Transverse colon (tissue), 4 donors: ENCODE data around the gene DNAJB11. TPM values are rescaled to one million over a fixed set of nuclear protein-coding genes. Genes with fewer than 3 reads are reported as not detected.

Source experiments
- DNase-seq: peaks from one replicate; pipeline ENCODE4 v3.0.0-alpha.2; 2019
- H3K27ac ChIP-seq, 4 donors: fragments of 200-600 bp; sonication (generic); 2 replicates each; pipeline ENCODE4 v1.5.1; 2016 to 2018; ENCODE audit warnings: inconsistent platforms in 4 of 4
- H3K27me3 ChIP-seq: fragments of 200-600 bp; sonication (generic); 2 replicates; pipeline ENCODE4 v1.5.1; 2017; ENCODE audit warnings: inconsistent platforms
- H3K36me3 ChIP-seq, 4 donors: fragments of 200-600 bp; sonication (generic); 2 replicates each; pipeline ENCODE4 v1.5.1; 2017 to 2019; ENCODE audit warnings: inconsistent platforms in 4 of 4
- H3K4me1 ChIP-seq, 4 donors: fragments of 200-600 bp; sonication (generic); 2 replicates each; pipeline ENCODE4 v1.5.1; 2017 to 2020; ENCODE audit warnings: inconsistent platforms in 4 of 4
- H3K4me3 ChIP-seq, 4 donors: fragments of 200-600 bp; sonication (generic); 1 replicate in 1 of 4; 2 replicates in 3 of 4; pipeline versions ENCODE4 v1.5.1 to v1.6.1; 2017 to 2019; ENCODE audit warnings: inconsistent platforms in 4 of 4
- H3K9me3 ChIP-seq, 2 donors: fragments of 200-600 bp; sonication (generic); 2 replicates each; pipeline ENCODE4 v1.5.1; 2017 to 2019; ENCODE audit warnings: inconsistent platforms in 2 of 2
- EP300 ChIP-seq: sonication (generic); formaldehyde crosslinking; IDR thresholded peaks from one replicate; pipeline ENCODE4 v1.6.1; 2017; ENCODE audit warnings: antibody characterized with exemption, low read depth
- POLR2A ChIP-seq: fragments of 450-650 bp; IDR thresholded peaks from one replicate; pipeline ENCODE4 v1.6.1; 2016; ENCODE audit warnings: antibody characterized with exemption, mild to moderate bottlenecking, moderate library complexity
- POLR2AphosphoS5 ChIP-seq, 3 donors: sonication (generic); formaldehyde crosslinking; IDR thresholded peaks; one replicate each; pipeline ENCODE4 v1.6.1; 2016; ENCODE audit warnings: antibody characterized with exemption in 3 of 3
- WGBS, 2 donors: methylation state at CpG; one replicate each; pipeline ENCODE4 v1.1.5; 2018; ENCODE audit warnings: low coverage in 1 of 2; 5-methylcytosine and 5-hydroxymethylcytosine counted together
- in situ Hi-C, 4 donors: fragments of 200-750 bp; cut with MboI; loops; one replicate each; pipeline versions ENCODE4 v1.15.0 to v1.15.1; 2017; ENCODE audit warnings: low sequenced_read_pairs in 3 of 4, low pct_ligation_motif_present in 1 of 4, low pct_unique_long_range_greater_than_20kb in 1 of 4
- intact Hi-C: fragments of 100-400 bp; cut with DNase I; formaldehyde crosslinking; loops from one replicate; pipeline ENCODE4 v1.15.1; 2023; ENCODE audit warnings: low total_unique reads
- total RNA-seq, 4 donors: library from RNA; depleted of rRNA; stranded (reverse); fragments of >200 nt; gene quantifications; one replicate each; pipeline ENCODE4 v1.1.0, GENCODE V29; 2016
- TF ChIP-seq, protein P1 (sequence below), 5 experiments: fragments of 200-600 bp in 3 of 5; fragments of 450-650 bp in 2 of 5; sonication (generic) in 3 of 5; IDR thresholded peaks; 1 replicate in 2 of 5; 2 replicates in 3 of 5; pipeline ENCODE4 v1.5.1; 2016 to 2017; ENCODE audit warnings: antibody characterized with exemption in 5 of 5, inconsistent platforms in 3 of 5, mild to moderate bottlenecking in 2 of 5, moderate library complexity in 1 of 5

The DNAJB11 gene
- total RNA-seq, 4 donors from 2014 or later, result 15.7 to 50.0 (median 29.4) TPM

DNA sequence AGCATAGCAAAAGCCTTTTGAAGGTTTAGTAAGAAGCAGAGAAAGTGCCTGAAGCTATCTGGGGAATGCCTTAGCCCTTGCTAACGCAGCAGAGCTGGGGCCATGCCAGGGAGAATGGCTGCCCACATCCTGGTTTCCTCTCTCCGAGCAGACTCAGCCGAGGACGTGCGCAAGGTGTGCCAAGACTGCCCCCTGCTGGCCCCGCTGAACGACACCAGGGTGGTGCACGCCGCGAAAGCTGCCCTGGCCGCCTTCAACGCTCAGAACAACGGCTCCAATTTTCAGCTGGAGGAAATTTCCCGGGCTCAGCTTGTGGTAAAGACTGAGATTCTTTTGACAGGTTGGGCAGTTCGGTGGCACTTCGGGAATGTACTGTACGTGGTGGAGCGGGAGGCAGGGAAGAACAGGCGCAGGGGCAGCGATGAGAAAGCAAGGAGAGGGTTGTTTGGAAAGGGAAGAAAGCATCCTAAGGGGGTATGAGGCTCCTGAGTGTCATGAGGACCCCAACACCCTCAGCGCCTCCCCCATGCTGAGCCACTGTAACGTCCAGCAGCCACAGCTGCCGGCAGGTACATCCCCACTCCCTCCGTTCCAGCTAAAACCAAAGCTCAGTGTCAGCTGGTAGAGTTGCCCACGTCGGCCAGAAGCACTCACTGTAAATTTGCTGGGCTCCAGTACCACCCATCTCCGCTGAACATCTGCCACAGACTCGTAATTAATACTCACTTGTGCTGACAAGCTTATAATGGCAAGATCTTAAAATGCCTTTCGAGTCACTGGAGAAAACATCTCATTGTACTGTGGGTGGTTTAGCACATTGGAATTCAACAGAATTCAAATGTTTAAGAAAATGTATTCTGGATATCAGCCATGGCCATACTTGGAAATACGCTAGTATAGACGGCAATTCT lies 46.8 kb downstream of the DNAJB11 start:
- Histone ChIP-seq H3K36me3 (no peaks in the 10 kb centered on the region), H3K9me3 (no peaks in the 10 kb centered on the region), H3K4me3 (no peak overlapping the region), H3K27me3 (peaks cover 25% of the 10 kb centered on the region), H3K27ac (no peak overlapping the region), H3K4me1 (peaks cover 0 to 11% (median 4%) of the 10 kb centered on the region in 4 donors)
- DNase-seq, result peak; percentile 84
- TF ChIP-seq POLR2A (no peak), EP300 (no peak), POLR2AphosphoS5 (IDR thresholded peaks at IDR 0.05) (no peak)
- TF ChIP-seq, protein P1, sequence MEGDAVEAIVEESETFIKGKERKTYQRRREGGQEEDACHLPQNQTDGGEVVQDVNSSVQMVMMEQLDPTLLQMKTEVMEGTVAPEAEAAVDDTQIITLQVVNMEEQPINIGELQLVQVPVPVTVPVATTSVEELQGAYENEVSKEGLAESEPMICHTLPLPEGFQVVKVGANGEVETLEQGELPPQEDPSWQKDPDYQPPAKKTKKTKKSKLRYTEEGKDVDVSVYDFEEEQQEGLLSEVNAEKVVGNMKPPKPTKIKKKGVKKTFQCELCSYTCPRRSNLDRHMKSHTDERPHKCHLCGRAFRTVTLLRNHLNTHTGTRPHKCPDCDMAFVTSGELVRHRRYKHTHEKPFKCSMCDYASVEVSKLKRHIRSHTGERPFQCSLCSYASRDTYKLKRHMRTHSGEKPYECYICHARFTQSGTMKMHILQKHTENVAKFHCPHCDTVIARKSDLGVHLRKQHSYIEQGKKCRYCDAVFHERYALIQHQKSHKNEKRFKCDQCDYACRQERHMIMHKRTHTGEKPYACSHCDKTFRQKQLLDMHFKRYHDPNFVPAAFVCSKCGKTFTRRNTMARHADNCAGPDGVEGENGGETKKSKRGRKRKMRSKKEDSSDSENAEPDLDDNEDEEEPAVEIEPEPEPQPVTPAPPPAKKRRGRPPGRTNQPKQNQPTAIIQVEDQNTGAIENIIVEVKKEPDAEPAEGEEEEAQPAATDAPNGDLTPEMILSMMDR (IDR thresholded peaks at IDR 0.05), result peak; percentile 81 to 86 (median 84)
- WGBS, 2 donors, result 26 to 28% methylated on average over 7 to 26 of the region's 31 CpGs
- intact Hi-C loops, result loop anchor here (5.0 to 10.0 kb wide), 2 partner anchors 205 to 632 kb away; no protein-coding TSS in a partner anchor
- in situ Hi-C loops, result loop anchor here (10.0 to 25.0 kb wide), 3 partner anchors 195 to 545 kb away; partner anchors contain the start of gene RFC4 (in 2 of the 4)

DNA sequence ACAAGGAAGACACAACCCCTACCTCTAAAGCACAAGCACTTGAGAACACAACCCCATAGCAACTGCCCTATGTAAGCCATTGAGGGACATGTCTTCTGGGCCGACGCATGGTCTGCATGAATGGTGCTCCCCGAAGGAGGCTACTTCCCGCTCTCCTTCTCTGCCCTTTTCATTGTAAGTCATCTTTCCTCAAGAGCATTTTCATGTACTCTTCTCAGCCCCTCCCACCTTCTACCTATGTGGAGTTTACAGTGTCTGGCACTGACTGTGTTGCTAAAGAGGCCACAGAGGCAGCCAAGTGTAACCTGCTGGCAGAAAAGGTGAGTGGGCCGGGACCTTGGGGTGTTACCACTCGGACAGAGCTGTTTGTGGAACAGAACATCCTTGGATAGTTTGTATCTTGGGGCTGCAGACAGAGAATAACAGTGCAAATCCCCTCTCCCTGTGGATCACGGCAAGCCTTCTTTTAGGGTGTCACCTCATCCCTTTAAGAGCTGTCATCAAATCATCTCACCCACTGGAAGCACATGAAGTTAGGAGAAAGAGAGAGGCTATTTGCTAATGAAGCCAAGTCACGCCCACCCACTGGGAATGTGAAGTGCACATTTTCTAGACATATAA lies 47.9 kb downstream of the DNAJB11 start:
- peaks cover 0 to 11% (median 4%) of the 10 kb centered on the region in 4 donors for H3K4me1 ChIP-seq
- DNase-seq, result no peak
- 81 to 86% methylated on average over 5 to 8 of the region's 8 CpGs for WGBS, 2 donors
- in situ Hi-C loops, result loop anchor here (10.0 to 25.0 kb wide), 3 partner anchors 194 to 544 kb away; partner anchors contain the start of gene RFC4 (in 2 of the 4)
- H3K27ac ChIP-seq, result no peak overlapping the region
- no peaks in the 10 kb centered on the region for H3K36me3 ChIP-seq
- intact Hi-C loops, result loop anchor here (5.0 to 10.0 kb wide), 2 partner anchors 204 to 634 kb away; no protein-coding TSS in a partner anchor
- TF ChIP-seq POLR2AphosphoS5 (IDR thresholded peaks at IDR 0.05), result no peak
- no peak for TF ChIP-seq EP300
- TF ChIP-seq, protein P1 (IDR thresholded peaks at IDR 0.05), result no peak
- no peak for TF ChIP-seq POLR2A
- H3K4me3 ChIP-seq, result no peak overlapping the region
- H3K27me3 ChIP-seq, result peaks cover 25% of the 10 kb centered on the region
- no peaks in the 10 kb centered on the region for H3K9me3 ChIP-seq

DNA sequence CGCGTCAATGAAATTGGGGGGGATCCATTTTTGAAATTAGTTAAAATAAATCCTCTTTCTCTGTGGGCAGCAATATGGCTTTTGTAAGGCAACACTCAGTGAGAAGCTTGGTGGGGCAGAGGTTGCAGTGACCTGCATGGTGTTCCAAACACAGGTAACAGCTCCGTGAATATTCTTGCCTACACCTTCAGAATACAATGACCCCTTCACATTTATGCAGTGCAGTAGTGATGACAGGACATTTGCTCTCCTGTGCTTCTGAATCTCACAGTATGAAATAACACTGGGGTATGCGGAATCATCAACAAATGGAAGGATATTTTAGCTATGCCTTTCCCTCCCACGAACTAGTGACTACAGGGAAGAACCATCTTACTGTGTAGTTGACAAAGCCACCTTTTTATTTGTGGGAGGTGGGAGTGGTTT lies 49.3 kb downstream of the DNAJB11 start:
- in situ Hi-C loops (loop anchor here (10.0 to 25.0 kb wide), 3 partner anchors 193 to 543 kb away; partner anchors contain the start of gene RFC4 (in 2 of the 4)), intact Hi-C loops (loop anchor here (5.0 to 10.0 kb wide), 2 partner anchors 203 to 635 kb away; no protein-coding TSS in a partner anchor)
- H3K27me3 ChIP-seq, result peaks cover 16% of the 10 kb centered on the region
- H3K9me3 ChIP-seq, result no peaks in the 10 kb centered on the region
- 88 to 90% methylated on average over 3 to 5 of the region's 5 CpGs for WGBS, 2 donors
- H3K27ac ChIP-seq, result no peak overlapping the region
- H3K4me1 ChIP-seq, result peaks cover 0 to 11% (median 4%) of the 10 kb centered on the region in 4 donors
- TF ChIP-seq EP300 (no peak), POLR2AphosphoS5 (IDR thresholded peaks at IDR 0.05) (no peak), POLR2A (no peak)
- TF ChIP-seq, protein P1 (IDR thresholded peaks at IDR 0.05), result no peak
- no peak for DNase-seq
- no peak overlapping the region for H3K4me3 ChIP-seq
- no peaks in the 10 kb centered on the region for H3K36me3 ChIP-seq
